OCI-LY7 (cell line): Measurements from ENCODE around the gene TGIF2. TPM values are rescaled to one million over a fixed set of nuclear protein-coding genes. Genes with fewer than 3 reads are reported as not detected.

ENCODE experiments used
- BruUV-seq: library from RNA; stranded (reverse); fragments of 400-500 nt; replicated peaks from 2 replicates; lab custom pipeline; 2021; lab: Mats Ljungman, UMichigan
- CTCF ChIA-PET: fragments of 300-600 bp; sonication (Branson Sonifier 250); formaldehyde crosslinking; loops from one replicate; lab custom pipeline; 2022; ENCODE audit warnings: antibody characterized with exemption; ENCODE audit not compliant: unreplicated experiment; lab: Charles Lee
- POLR2A ChIA-PET: fragments of 300-600 bp; sonication (Branson Sonifier 250); formaldehyde crosslinking; loops from one replicate; lab custom pipeline; 2022; ENCODE audit warnings: antibody characterized with exemption; lab: Charles Lee
- DNase-seq: peaks from one replicate; pipeline ENCODE4 v3.0.0-alpha.2; 2015; ENCODE audit warnings: low spot score
- H2AFZ ChIP-seq: fragments of 200-600 bp; sonication (generic), shearing (Covaris generic); 2 replicates; pipeline ENCODE4 v1.6.1; 2014; ENCODE audit warnings: mild to moderate bottlenecking, antibody characterized with exemption, low read length, moderate library complexity
- H3K27ac ChIP-seq: fragments of 200-600 bp; sonication (generic); 2 replicates; pipeline ENCODE4 v1.5.1; 2014; ENCODE audit warnings: mixed run types, low read depth, mild to moderate bottlenecking, moderate library complexity, low read length, inconsistent platforms; ENCODE audit not compliant: poor library complexity, severe bottlenecking
- H3K36me3 ChIP-seq: fragments of 200-600 bp; sonication (generic); 2 replicates; pipeline ENCODE4 v1.6.1; 2014; ENCODE audit warnings: mild to moderate bottlenecking, antibody characterized with exemption, low read length, moderate library complexity, mixed read lengths; ENCODE audit not compliant: insufficient read depth
- H3K4me1 ChIP-seq: fragments of 200-600 bp; sonication (generic); 2 replicates; pipeline ENCODE4 v1.5.1; 2014; ENCODE audit warnings: mild to moderate bottlenecking, low read length; ENCODE audit not compliant: insufficient read depth, poor library complexity, severe bottlenecking
- H3K4me2 ChIP-seq: fragments of 200-600 bp; sonication (generic); 2 replicates; pipeline ENCODE4 v1.6.1; 2014; ENCODE audit warnings: mild to moderate bottlenecking, low read length
- H3K4me3 ChIP-seq: fragments of 200-600 bp; sonication (generic); 2 replicates; pipeline ENCODE4 v1.5.1; 2014; ENCODE audit warnings: mild to moderate bottlenecking, low read depth, low read length; ENCODE audit not compliant: poor library complexity, severe bottlenecking
- H3K79me2 ChIP-seq: fragments of 200-600 bp; sonication (generic); 2 replicates; pipeline ENCODE4 v1.6.1; 2016; ENCODE audit warnings: low read depth, mild to moderate bottlenecking, low read length, moderate library complexity, mixed read lengths; ENCODE audit not compliant: insufficient read depth
- H3K9me2 ChIP-seq: fragments of 200-600 bp; sonication (generic); 2 replicates; pipeline ENCODE4 v1.6.1; 2016; ENCODE audit warnings: mild to moderate bottlenecking, low read length, mixed read lengths; ENCODE audit not compliant: insufficient read depth
- H3K9me3 ChIP-seq: fragments of 200-600 bp; sonication (generic); 2 replicates; pipeline ENCODE4 v1.6.1; 2014; ENCODE audit warnings: mild to moderate bottlenecking, mixed run types, low read length, mixed read lengths
- H4K20me1 ChIP-seq: fragments of 200-600 bp; sonication (generic); 2 replicates; pipeline ENCODE4 v1.6.1; 2014; ENCODE audit warnings: mild to moderate bottlenecking, antibody characterized with exemption, low read length, moderate library complexity, mixed read lengths; ENCODE audit not compliant: insufficient read depth
- CTCF ChIP-seq: fragments of 200-600 bp; sonication (generic); conservative IDR thresholded peaks from 2 replicates; pipeline ENCODE4 v1.5.1; 2014; ENCODE audit warnings: mild to moderate bottlenecking, antibody characterized with exemption, low read length, moderate library complexity, mixed read lengths
- EZH2phosphoT487 ChIP-seq: fragments of 200-600 bp; sonication (generic); IDR thresholded peaks from 2 replicates; pipeline ENCODE4 v1.6.1; 2018; ENCODE audit warnings: low read depth, borderline replicate concordance, mild to moderate bottlenecking, mixed run types, antibody characterized with exemption, low read length, moderate library complexity, mixed read lengths
- intact Hi-C: fragments of 100-400 bp; cut with micrococcal nuclease; formaldehyde crosslinking; loops from one replicate; pipeline ENCODE4 v1.10.0; 2022; ENCODE audit not compliant: unreplicated experiment
- total RNA-seq, 2 experiments: library from RNA; depleted of rRNA in 1 of 2; stranded (reverse); fragments of >200 nt in 1 of 2; shearing (Covaris generic) in 1 of 2; gene quantifications; 2 replicates each; pipeline ENCODE4 v1.2.3, GENCODE V29; 2014 to 2022

The TGIF2 gene
- total RNA-seq, 2 experiments from 2014 or later, result 41.3 to 45.2 TPM

- no peaks in the 10 kb centered on the region for H3K9me3 ChIP-seq
- H3K4me3 ChIP-seq, result no peak overlapping the region
- CTCF ChIA-PET, result no interaction called here
- H4K20me1 ChIP-seq, result no peaks in the 10 kb centered on the region
- H3K27ac ChIP-seq, result no peak overlapping the region
- no peaks in the 10 kb centered on the region for H3K9me2 ChIP-seq
- POLR2A ChIA-PET, result interaction anchor here (0.6 kb wide), 1 partner anchor 196 kb away, joined by 3 read pairs; no protein-coding TSS in a partner anchor
- H3K4me1 ChIP-seq, result peaks cover 10% of the 10 kb centered on the region
- H3K79me2 ChIP-seq, result no peaks in the 10 kb centered on the region
- no peak overlapping the region for H3K4me2 ChIP-seq
- intact Hi-C loops, result no loop called here
- no peak for DNase-seq
- no peak for TF ChIP-seq CTCF
- no peak for TF ChIP-seq EZH2phosphoT487
- H3K36me3 ChIP-seq, result no peaks in the 10 kb centered on the region
- H2AFZ ChIP-seq, result no peak overlapping the region
- no TSS peak for BruUV-seq
Measured at GRCh38 chr20:36548704-36549627, 24.4 kb upstream of the TGIF2 start.

- intact Hi-C loops, result no loop called here
- peaks cover 10% of the 10 kb centered on the region for H3K4me1 ChIP-seq
- DNase-seq, result no peak
- no peak overlapping the region for H3K27ac ChIP-seq
- H3K4me2 ChIP-seq, result no peak overlapping the region
- H3K36me3 ChIP-seq, result no peaks in the 10 kb centered on the region
- H3K9me2 ChIP-seq, result no peaks in the 10 kb centered on the region
- TF ChIP-seq CTCF (no peak), EZH2phosphoT487 (no peak)
- BruUV-seq, result no TSS peak
- CTCF ChIA-PET, result no interaction called here
- no peak overlapping the region for H3K4me3 ChIP-seq
- H3K79me2 ChIP-seq, result no peaks in the 10 kb centered on the region
- no peak overlapping the region for H2AFZ ChIP-seq
- H3K9me3 ChIP-seq, result no peaks in the 10 kb centered on the region
- POLR2A ChIA-PET, result no interaction called here
- H4K20me1 ChIP-seq, result no peaks in the 10 kb centered on the region
Measured at GRCh38 chr20:36549628-36549941, 23.8 kb upstream of the TGIF2 start.
